OCI-LY1 (cell line): ENCODE results near the gene LRCH1.

ENCODE experiments used
- CTCF ChIP-seq: fragments of 200-600 bp; sonication (generic), shearing (Covaris generic); IDR thresholded peaks from 2 replicates; pipeline ENCODE4 v1.5.1; 2017; ENCODE audit warnings: mild to moderate bottlenecking, antibody characterized with exemption, low read length, moderate library complexity, mixed read lengths
- EZH2 ChIP-seq: fragments of 200-600 bp; sonication (generic), shearing (Covaris generic); IDR thresholded peaks from 2 replicates; pipeline ENCODE4 v1.8.0; 2017; ENCODE audit warnings: borderline replicate concordance, mixed run types, mild to moderate bottlenecking, antibody characterized with exemption, low read length, moderate library complexity, mixed read lengths

- TF ChIP-seq CTCF, result no peak
- TF ChIP-seq EZH2, result no peak
Observed at GRCh38 chr13:46575818-46576221, 22.9 kb downstream of the LRCH1 start.
